H1 (cell line): ENCODE measurements around the gene FNIP2. TPM values are rescaled to one million over a fixed set of nuclear protein-coding genes. Genes with fewer than 3 reads are reported as not detected.
A peak's percentile ranks its signal among the peaks of the same experiment; 100 is the strongest.

Experiments
- BACH1 ChIP-seq: IDR thresholded peaks from 2 replicates; pipeline ENCODE4 v1.6.1; 2012; ENCODE audit warnings: low read length, improper control_type of control experiment
- BCL11A ChIP-seq, 2 experiments: IDR thresholded peaks; one replicate each; pipeline ENCODE4 v1.6.1; 2011; ENCODE audit warnings: low read depth in 2 of 2, low read length in 2 of 2, mild to moderate bottlenecking in 2 of 2
- CHD1 ChIP-seq: IDR thresholded peaks from 2 replicates; pipeline ENCODE4 v1.6.1; 2012; ENCODE audit warnings: low read depth, low read length, improper control_type of control experiment
- CREB1 ChIP-seq: IDR thresholded peaks from 2 replicates; pipeline ENCODE4 v1.6.1; 2012; ENCODE audit warnings: inconsistent platforms
- CTBP2 ChIP-seq: IDR thresholded peaks from 2 replicates; pipeline ENCODE4 v1.7.0; 2011; ENCODE audit warnings: borderline replicate concordance, mild to moderate bottlenecking, moderate library complexity, mixed read lengths, low read length; ENCODE audit not compliant: insufficient read depth, insufficient read length
- E2F6 ChIP-seq: IDR thresholded peaks from 2 replicates; pipeline ENCODE4 v1.6.1; 2012; ENCODE audit warnings: inconsistent platforms
- EP300 ChIP-seq, 2 experiments: IDR thresholded peaks; 1 replicate in 1 of 2; 2 replicates in 1 of 2; pipeline ENCODE4 v1.6.1; 2011 to 2012; ENCODE audit warnings: low read depth in 2 of 2, low read length in 2 of 2, mild to moderate bottlenecking in 2 of 2, borderline replicate concordance in 1 of 2, inconsistent platforms in 1 of 2, moderate library complexity in 1 of 2
- GTF2F1 ChIP-seq: IDR thresholded peaks from 2 replicates; pipeline ENCODE4 v1.6.1; 2012; ENCODE audit warnings: low read depth, low read length, improper control_type of control experiment, borderline replicate concordance
- HDAC2 ChIP-seq, 2 experiments: fragments of 300-600 bp in 1 of 2; sonication (generic) in 1 of 2; IDR thresholded peaks; 2 replicates each; pipeline ENCODE4 v1.6.1; 2011 to 2012; ENCODE audit warnings: low read depth in 2 of 2, low read length in 2 of 2, mild to moderate bottlenecking in 2 of 2, moderate library complexity in 2 of 2, borderline replicate concordance in 1 of 2, inconsistent platforms in 1 of 2
- JUN ChIP-seq: IDR thresholded peaks from 2 replicates; pipeline ENCODE4 v1.6.1; 2011; ENCODE audit warnings: low read depth, mild to moderate bottlenecking, improper control_type of control experiment, low read length
- KDM5A ChIP-seq: fragments of 200-600 bp; IDR thresholded peaks from 2 replicates; pipeline ENCODE4 v1.7.1; 2012; ENCODE audit warnings: mild to moderate bottlenecking, low read length, inconsistent platforms, mixed read lengths
- MAFK ChIP-seq: IDR thresholded peaks from 2 replicates; pipeline ENCODE4 v1.6.1; 2012; ENCODE audit warnings: low read depth, mild to moderate bottlenecking, improper control_type of control experiment, low read length
- PHF8 ChIP-seq: fragments of 200-600 bp; sonication (generic); conservative IDR thresholded peaks from 2 replicates; pipeline ENCODE4 v1.7.1; 2012; ENCODE audit warnings: low read depth, mild to moderate bottlenecking, inconsistent platforms, low read length, moderate library complexity
- POLR2A ChIP-seq, 2 experiments: IDR thresholded peaks; 1 replicate in 1 of 2; 2 replicates in 1 of 2; pipeline ENCODE4 v1.6.1; 2011; ENCODE audit warnings: low read depth in 2 of 2, low read length in 2 of 2, mild to moderate bottlenecking in 2 of 2; ENCODE audit errors: control extremely low read depth in 1 of 2
- POLR2AphosphoS5 ChIP-seq: IDR thresholded peaks from 2 replicates; pipeline ENCODE4 v1.6.1; 2011; ENCODE audit warnings: low read depth, low read length
- RBBP5 ChIP-seq: IDR thresholded peaks from 2 replicates; pipeline ENCODE4 v1.7.1; 2012; ENCODE audit warnings: low read depth, mild to moderate bottlenecking, inconsistent platforms, low read length, moderate library complexity, borderline replicate concordance
- RFX5 ChIP-seq: IDR thresholded peaks from 2 replicates; pipeline ENCODE4 v1.6.1; 2011; ENCODE audit warnings: low read depth, low read length, improper control_type of control experiment, borderline replicate concordance
- SIRT6 ChIP-seq: IDR thresholded peaks from one replicate; pipeline ENCODE4 v1.7.1; 2012; ENCODE audit warnings: low read length, inconsistent platforms
- SP1 ChIP-seq: IDR thresholded peaks from 2 replicates; pipeline ENCODE4 v1.6.1; 2011; ENCODE audit warnings: low read depth, low read length
- SP2 ChIP-seq: IDR thresholded peaks from 2 replicates; pipeline ENCODE4 v1.6.1; 2012; ENCODE audit warnings: mild to moderate bottlenecking, low read length, inconsistent platforms
- SP4 ChIP-seq: IDR thresholded peaks from 2 replicates; pipeline ENCODE4 v1.6.1; 2012; ENCODE audit warnings: low read length, inconsistent platforms
- TAF1 ChIP-seq: IDR thresholded peaks from 2 replicates; pipeline ENCODE4 v1.6.1; 2011; ENCODE audit warnings: mild to moderate bottlenecking, low read depth, low read length
- TAF7 ChIP-seq: optimal IDR thresholded peaks from 2 replicates; pipeline ENCODE3; 2011; ENCODE audit warnings: low read depth, mild to moderate bottlenecking, inconsistent platforms, low read length, moderate library complexity, borderline replicate concordance
- TBP ChIP-seq: IDR thresholded peaks from 2 replicates; pipeline ENCODE4 v1.6.1; 2011; ENCODE audit warnings: low read depth, low read length, improper control_type of control experiment
- polyA plus RNA-seq, 7 experiments: library from polyadenylated mRNA; depleted of rRNA in 3 of 7; stranded (reverse) in 5 of 7; unstranded in 2 of 7; fragments of >200 nt in 5 of 7; fragments of 200-250 nt in 2 of 7; gene quantifications; 1 replicate in 5 of 7; 2 replicates in 1 of 7; 4 replicates in 1 of 7; pipeline versions ENCODE4 v1.2.1 to v1.2.3, GENCODE V29; 2011 to 2013; ENCODE audit warnings: missing spikeins in 2 of 7, mixed read lengths in 2 of 7
- total RNA-seq: library from RNA; stranded (reverse); fragmentation: NEBNext Ultra II Directional; extraction: Animal tissue kit (Norgen Biotek cat#: 25700); gene quantifications from 2 replicates; pipeline ENCODE4 v1.2.1, GENCODE V29; 2021

FNIP2 gene
- total and polyA plus RNA-seq, 2 of the 8 experiments (the other 6 are each of a cell fraction or from before 2014, with no cell fraction given) = 4.0 to 13.0 TPM

GRCh38 chr4:158768555-158769174 lies at the start of gene FNIP2 (continued):
- TF ChIP-seq HDAC2 (IDR thresholded peaks at IDR 0.05; ENCODE audit: borderline replicate concordance in 1 of 2, low read depth in 2 of 2, low read length in 2 of 2) (peak in 1 of 2 experiments; percentile 63; a peak in 1 of 4 replicates), BACH1 (peak; percentile 72), TBP (peak; percentile 21; the same call in 1 of the 2 replicates), SP2 (no peak), PHF8 (peak; percentile 87), BCL11A (IDR thresholded peaks at IDR 0.05; ENCODE audit: low read depth in 2 of 2, low read length in 2 of 2) (no peak), EP300 (IDR thresholded peaks at IDR 0.05; ENCODE audit: borderline replicate concordance in 1 of 2, low read depth in 2 of 2, low read length in 2 of 2) (no peak), POLR2AphosphoS5 (no peak), SIRT6 (no peak), SP4 (no peak), TAF7 (no peak), KDM5A (no peak), GTF2F1 (no peak), RFX5 (no peak), MAFK (no peak), SP1 (no peak), E2F6 (peak; percentile 84; the same call in 1 of the 2 replicates), CREB1 (no peak), POLR2A (IDR thresholded peaks at IDR 0.05; ENCODE audit: control extremely low read depth in 1 of 2, low read depth in 2 of 2, low read length in 2 of 2) (peak in 1 of 2 experiments; percentile 57; a peak in 2 of 3 replicates), TAF1 (peak; percentile 75), RBBP5 (peak; percentile 86), CTBP2 (no peak), CHD1 (no peak), JUN (no peak)
